Esophagus (tissue), 2 donors: ENCODE data around the gene ITPR2. TPM values are rescaled to one million over a fixed set of nuclear protein-coding genes. Genes with fewer than 3 reads are reported as not detected.

Experiments used
- H3K27ac ChIP-seq, 2 donors: one replicate each; pipeline ENCODE4 v1.5.1; 2013; ENCODE audit warnings: low read depth in 2 of 2, mild to moderate bottlenecking in 2 of 2, inconsistent platforms in 1 of 2, low read length in 1 of 2, moderate library complexity in 1 of 2
- H3K27me3 ChIP-seq, 2 donors: one replicate each; pipeline ENCODE4 v1.6.1; 2013; ENCODE audit warnings: low read length in 2 of 2, control low read depth in 1 of 2, mild to moderate bottlenecking in 1 of 2; ENCODE audit not compliant: insufficient read depth in 2 of 2, control insufficient read depth in 1 of 2
- H3K36me3 ChIP-seq, 2 donors: one replicate each; pipeline ENCODE4 v1.6.1; 2013; ENCODE audit warnings: low read length in 1 of 2; ENCODE audit not compliant: control insufficient read depth in 2 of 2, insufficient read depth in 2 of 2
- H3K4me1 ChIP-seq, 2 donors: one replicate each; pipeline ENCODE4 v1.6.1; 2013; ENCODE audit warnings: low read length in 1 of 2; ENCODE audit not compliant: control insufficient read depth in 2 of 2, insufficient read depth in 2 of 2
- H3K4me3 ChIP-seq, 2 donors: one replicate each; pipeline ENCODE4 v1.5.1; 2013; ENCODE audit warnings: low read length in 2 of 2, mild to moderate bottlenecking in 2 of 2, low read depth in 1 of 2, moderate library complexity in 1 of 2
- H3K9me3 ChIP-seq, 2 donors: one replicate each; pipeline ENCODE4 v1.6.1; 2013; ENCODE audit warnings: mild to moderate bottlenecking in 2 of 2, low read depth in 1 of 2, low read length in 1 of 2, moderate library complexity in 1 of 2; ENCODE audit not compliant: control insufficient read depth in 2 of 2, insufficient read depth in 1 of 2
- WGBS, 2 donors: extraction: QIAGEN DNeasy Blood & Tissue Kit; methylation state at CpG; one replicate each; pipeline ENCODE4 v1.1.7; 2013; 5-methylcytosine and 5-hydroxymethylcytosine counted together
- polyA plus RNA-seq, 2 donors: library from polyadenylated mRNA; stranded (reverse); fragments of 200-250 nt; gene quantifications; one replicate each; pipeline ENCODE4 v1.2.3, GENCODE V29; 2013
- donor health status: healthy with polysubstance abuse.
- donor health status: Bipolar disorder and iron deficiency.

Gene ITPR2
- polyA plus RNA-seq, 2 donors: 4.8 to 5.7 TPM

- H3K36me3 ChIP-seq: no peaks in the 10 kb centered on the region
- H3K27me3 ChIP-seq: no peaks in the 10 kb centered on the region
- 90 to 97% methylated on average over 3 of the region's 3 CpGs for WGBS, 2 donors
- no peaks in the 10 kb centered on the region for H3K4me1 ChIP-seq
- no peak overlapping the region for H3K27ac ChIP-seq
- no peaks in the 10 kb centered on the region for H3K9me3 ChIP-seq
- no peak overlapping the region for H3K4me3 ChIP-seq
Observed at GRCh38 chr12:26754148-26754547, 78.8 kb downstream of the ITPR2 start.

GRCh38 chr12:26751179-26751578 lies 81.8 kb downstream of the ITPR2 start:
- H3K4me3 ChIP-seq: no peak overlapping the region
- no peaks in the 10 kb centered on the region for H3K4me1 ChIP-seq
- no peak overlapping the region for H3K27ac ChIP-seq
- no peaks in the 10 kb centered on the region for H3K9me3 ChIP-seq
- 90 to 93% methylated on average over 4 of the region's 4 CpGs for WGBS, 2 donors
- no peaks in the 10 kb centered on the region for H3K27me3 ChIP-seq
- no peaks in the 10 kb centered on the region for H3K36me3 ChIP-seq

GRCh38 chr12:26750531-26751175 lies 82.3 kb downstream of the ITPR2 start:
- H3K9me3 ChIP-seq: no peaks in the 10 kb centered on the region
- no peaks in the 10 kb centered on the region for H3K27me3 ChIP-seq
- H3K4me1 ChIP-seq: no peaks in the 10 kb centered on the region
- no peak overlapping the region for H3K27ac ChIP-seq
- no peaks in the 10 kb centered on the region for H3K36me3 ChIP-seq
- WGBS, 2 donors: 83 to 84% methylated on average over 7 of the region's 7 CpGs
- no peak overlapping the region for H3K4me3 ChIP-seq

- no peaks in the 10 kb centered on the region for H3K27me3 ChIP-seq
- H3K36me3 ChIP-seq: no peaks in the 10 kb centered on the region
- no peaks in the 10 kb centered on the region for H3K4me1 ChIP-seq
- H3K9me3 ChIP-seq: no peaks in the 10 kb centered on the region
- H3K4me3 ChIP-seq: no peak overlapping the region
- no peak overlapping the region for H3K27ac ChIP-seq
Observed at GRCh38 chr12:26749781-26750180, 83.2 kb downstream of the ITPR2 start.

- no peaks in the 10 kb centered on the region for H3K9me3 ChIP-seq
- no peak overlapping the region for H3K4me3 ChIP-seq
- WGBS, 2 donors: 38 to 46% methylated on average over 4 of the region's 4 CpGs
- H3K4me1 ChIP-seq: no peaks in the 10 kb centered on the region
- no peaks in the 10 kb centered on the region for H3K36me3 ChIP-seq
- no peak overlapping the region for H3K27ac ChIP-seq
- no peaks in the 10 kb centered on the region for H3K27me3 ChIP-seq
Observed at GRCh38 chr12:26748741-26749431, 84.1 kb downstream of the ITPR2 start.

GRCh38 chr12:26748412-26748740 lies 84.6 kb downstream of the ITPR2 start:
- 46 to 74% methylated on average over 2 of the region's 2 CpGs for WGBS, 2 donors
- H3K4me1 ChIP-seq: no peaks in the 10 kb centered on the region
- no peaks in the 10 kb centered on the region for H3K9me3 ChIP-seq
- no peak overlapping the region for H3K4me3 ChIP-seq
- no peaks in the 10 kb centered on the region for H3K27me3 ChIP-seq
- no peak overlapping the region for H3K27ac ChIP-seq
- no peaks in the 10 kb centered on the region for H3K36me3 ChIP-seq

GRCh38 chr12:26746121-26746714 lies 86.8 kb downstream of the ITPR2 start:
- 50 to 69% methylated on average over 4 of the region's 4 CpGs for WGBS, 2 donors
- Histone ChIP-seq H3K4me1 (peaks cover 0 to 2% of the 10 kb centered on the region in 2 donors), H3K36me3 (no peaks in the 10 kb centered on the region), H3K9me3 (no peaks in the 10 kb centered on the region), H3K27ac (no peak overlapping the region), H3K4me3 (no peak overlapping the region), H3K27me3 (no peaks in the 10 kb centered on the region)

- peaks cover 0 to 2% of the 10 kb centered on the region in 2 donors for H3K4me1 ChIP-seq
- H3K4me3 ChIP-seq: no peak overlapping the region
- no peak overlapping the region for H3K27ac ChIP-seq
- no peaks in the 10 kb centered on the region for H3K9me3 ChIP-seq
- H3K36me3 ChIP-seq: no peaks in the 10 kb centered on the region
- no peaks in the 10 kb centered on the region for H3K27me3 ChIP-seq
- WGBS, 2 donors: 64 to 71% methylated on average over 8 of the region's 8 CpGs
Observed at GRCh38 chr12:26744697-26745440, 88.1 kb downstream of the ITPR2 start.

- peaks cover 0 to 2% of the 10 kb centered on the region in 2 donors for H3K4me1 ChIP-seq
- no peaks in the 10 kb centered on the region for H3K9me3 ChIP-seq
- H3K27me3 ChIP-seq: no peaks in the 10 kb centered on the region
- H3K27ac ChIP-seq: no peak overlapping the region
- H3K4me3 ChIP-seq: no peak overlapping the region
- 83 to 93% methylated on average over 5 of the region's 5 CpGs for WGBS, 2 donors
- no peaks in the 10 kb centered on the region for H3K36me3 ChIP-seq
Observed at GRCh38 chr12:26744042-26744626, 88.9 kb downstream of the ITPR2 start.
